CD8-positive, alpha-beta memory T cell (primary cell): Measurements from ENCODE around the gene SAPCD2. TPM values are rescaled to one million over a fixed set of nuclear protein-coding genes. Genes with fewer than 3 reads are reported as not detected.

Experiments
- CTCF ChIA-PET: fragments of 350-600 bp; sonication (Branson Sonifier 250); formaldehyde crosslinking; loops from one replicate; lab custom pipeline; 2021; ENCODE audit warnings: antibody characterized with exemption; lab: Charles Lee
- POLR2A ChIA-PET: fragments of 350-600 bp; sonication (Branson Sonifier 250); formaldehyde crosslinking; loops from one replicate; lab custom pipeline; 2021; ENCODE audit warnings: antibody characterized with exemption; lab: Charles Lee
- DNase-seq, 5 donors: peaks; one replicate each; pipeline versions ENCODE4 v3.0.0 to v3.0.0-alpha.2; 2020 to 2022; ENCODE audit warnings: mixed read lengths in 1 of 5
- H3K27ac ChIP-seq: one replicate; pipeline ENCODE4 v1.7.0; 2013; ENCODE audit warnings: low read depth, mild to moderate bottlenecking, low read length, moderate library complexity
- H3K27me3 ChIP-seq: 2 replicates; pipeline ENCODE4 v1.7.0; 2013; ENCODE audit warnings: low read length, mild to moderate bottlenecking; ENCODE audit not compliant: insufficient read depth, poor library complexity, severe bottlenecking
- H3K36me3 ChIP-seq: 2 replicates; pipeline ENCODE4 v1.7.0; 2013; ENCODE audit warnings: mild to moderate bottlenecking, low read length, moderate library complexity; ENCODE audit not compliant: insufficient read depth
- H3K4me1 ChIP-seq: 2 replicates; pipeline ENCODE4 v1.7.0; 2013; ENCODE audit warnings: mild to moderate bottlenecking, low read length, moderate library complexity; ENCODE audit not compliant: insufficient read depth
- H3K4me3 ChIP-seq: 2 replicates; pipeline ENCODE4 v1.7.0; 2013; ENCODE audit warnings: mild to moderate bottlenecking, low read length
- H3K9me3 ChIP-seq: 2 replicates; pipeline ENCODE4 v1.7.0; 2013; ENCODE audit warnings: mild to moderate bottlenecking, low read length
- H3K27ac Mint-ChIP-seq, 8 donors: one replicate each; pipeline ENCODE4 v1.8.0; 2020 to 2021; ENCODE audit warnings: mixed read lengths in 8 of 8, mild to moderate bottlenecking in 6 of 8, inconsistent platforms in 3 of 8, moderate library complexity in 3 of 8
- H3K27me3 Mint-ChIP-seq, 2 donors: one replicate each; pipeline ENCODE4 v1.8.0; 2020 to 2021; ENCODE audit warnings: mixed read lengths in 2 of 2, mild to moderate bottlenecking in 1 of 2, moderate library complexity in 1 of 2
- H3K36me3 Mint-ChIP-seq, 3 donors: one replicate each; pipeline ENCODE4 v1.8.0; 2020 to 2021; ENCODE audit warnings: mixed read lengths in 3 of 3, inconsistent platforms in 1 of 3, mild to moderate bottlenecking in 1 of 3
- H3K4me1 Mint-ChIP-seq, 3 donors: one replicate each; pipeline ENCODE4 v1.8.0; 2020 to 2021; ENCODE audit warnings: mixed read lengths in 3 of 3, inconsistent platforms in 1 of 3, mild to moderate bottlenecking in 1 of 3
- H3K4me3 Mint-ChIP-seq, 7 donors: one replicate each; pipeline ENCODE4 v1.8.0; 2020 to 2021; ENCODE audit warnings: mixed read lengths in 7 of 7, mild to moderate bottlenecking in 6 of 7, moderate library complexity in 4 of 7, inconsistent platforms in 2 of 7
- H3K9me3 Mint-ChIP-seq, 5 donors: one replicate each; pipeline ENCODE4 v1.8.0; 2020 to 2022; ENCODE audit warnings: mixed read lengths in 5 of 5, mild to moderate bottlenecking in 3 of 5, moderate library complexity in 2 of 5, inconsistent platforms in 1 of 5
- polyA plus RNA-seq: library from polyadenylated mRNA; unstranded; fragments of 300-500 nt; fragmentation: Illumina TruSeq; gene quantifications from one replicate; pipeline ENCODE4 v1.2.3, GENCODE V29; 2021
- total RNA-seq, 2 experiments: library from RNA; stranded (reverse); gene quantifications; one replicate each; pipeline ENCODE4 v1.2.3, GENCODE V29; 2021

Gene SAPCD2
- total and polyA plus RNA-seq, 3 experiments from 2014 or later: 0.15 to 12.7 (median 11.5) TPM

DNA sequence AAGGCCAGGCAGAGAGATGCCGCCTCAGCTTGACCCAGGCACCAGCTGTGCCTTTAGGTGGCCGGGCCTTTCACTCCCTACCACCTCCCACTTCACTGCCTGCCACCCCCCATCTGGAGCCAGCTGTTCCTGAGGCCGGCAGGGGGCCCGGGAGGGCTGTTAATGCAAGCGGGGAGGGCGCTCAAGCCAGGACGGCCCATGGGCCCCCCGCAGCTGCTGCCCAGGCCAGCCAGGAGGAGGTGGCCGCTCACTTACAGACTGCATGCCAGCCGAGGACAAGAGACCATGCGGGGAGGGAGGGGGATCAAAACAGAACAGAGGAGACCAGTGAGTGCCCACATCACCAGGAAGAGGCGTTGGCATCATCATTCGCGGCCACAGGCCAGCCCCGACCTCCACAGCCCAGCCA lies 46.8 kb downstream of the SAPCD2 start:
- POLR2A ChIA-PET: no interaction called here
- peaks cover 15% of the 10 kb centered on the region for H3K4me1 ChIP-seq

DNA sequence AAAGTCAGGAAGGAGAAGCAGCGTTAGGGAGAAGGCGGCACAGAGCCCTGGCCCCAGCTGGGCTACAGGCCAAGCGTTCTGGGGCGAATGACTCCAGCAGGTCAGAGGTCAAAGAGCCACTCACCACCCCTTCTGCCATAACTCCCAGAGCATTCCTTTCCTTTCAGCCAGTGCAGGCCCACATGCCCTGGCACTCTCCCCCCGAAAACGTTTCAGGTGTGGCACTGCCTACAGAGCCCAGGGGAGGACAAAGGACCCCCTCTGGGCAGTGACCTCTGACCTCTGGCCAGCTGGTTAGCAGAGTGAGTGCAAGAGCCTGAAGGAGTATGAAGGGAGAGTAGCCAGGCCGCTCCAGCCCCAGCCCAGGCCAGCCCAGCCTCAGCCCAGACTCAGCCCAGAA lies 47.2 kb downstream of the SAPCD2 start:
- Mint-ChIP-seq H3K4me1 (peaks cover 15 to 36% (median 15%) of the 10 kb centered on the region in 3 donors), H3K27ac (peak overlapping the region in 1 of 8 donors; percentile 50), H3K9me3 (no peaks in the 10 kb centered on the region), H3K36me3 (peaks cover 0 to 14% (median 3%) of the 10 kb centered on the region in 3 donors), H3K4me3 (peak overlapping the region in 1 of 7 donors; percentile 68), H3K27me3 (no peaks in the 10 kb centered on the region)
- H3K27ac ChIP-seq: no peak overlapping the region
- H3K36me3 ChIP-seq: no peaks in the 10 kb centered on the region
- ChIA-PET CTCF (interaction anchor here (5.7 kb wide), 1 partner anchor 12 kb away, joined by 34 read pairs; no protein-coding TSS in a partner anchor), POLR2A (no interaction called here)
- no peaks in the 10 kb centered on the region for H3K9me3 ChIP-seq
- no peak overlapping the region for H3K4me3 ChIP-seq
- DNase-seq: no peak
- no peaks in the 10 kb centered on the region for H3K27me3 ChIP-seq
- H3K4me1 ChIP-seq: peaks cover 15% of the 10 kb centered on the region

More for the DNA sequence above, 46.8 kb downstream of the SAPCD2 start:
- no peaks in the 10 kb centered on the region for H3K9me3 Mint-ChIP-seq
- no peak overlapping the region for H3K4me3 Mint-ChIP-seq
- Histone ChIP-seq H3K36me3 (no peaks in the 10 kb centered on the region), H3K4me3 (no peak overlapping the region), H3K27ac (no peak overlapping the region), H3K9me3 (no peaks in the 10 kb centered on the region), H3K27me3 (no peaks in the 10 kb centered on the region)
- no peaks in the 10 kb centered on the region for H3K27me3 Mint-ChIP-seq
- peaks cover 0 to 14% (median 3%) of the 10 kb centered on the region in 3 donors for H3K36me3 Mint-ChIP-seq
- peak overlapping the region in 1 of 8 donors; percentile 60 for H3K27ac Mint-ChIP-seq
- no peak for DNase-seq
- CTCF ChIA-PET: interaction anchor here (5.7 kb wide), 1 partner anchor 12 kb away, joined by 34 read pairs; no protein-coding TSS in a partner anchor
- peaks cover 15 to 36% (median 15%) of the 10 kb centered on the region in 3 donors for H3K4me1 Mint-ChIP-seq

GRCh38 chr9:137022662-137023008 lies 47.7 kb downstream of the SAPCD2 start:
- Histone ChIP-seq H3K4me1 (peaks cover 15% of the 10 kb centered on the region), H3K4me3 (no peak overlapping the region), H3K9me3 (no peaks in the 10 kb centered on the region), H3K27ac (no peak overlapping the region), H3K36me3 (no peaks in the 10 kb centered on the region), H3K27me3 (no peaks in the 10 kb centered on the region)
- H3K4me3 Mint-ChIP-seq: peak overlapping the region in 1 of 7 donors; percentile 68
- CTCF ChIA-PET: interaction anchor here (1.1 to 5.7 kb wide), 2 partner anchors 13 to 27 kb away, joined by 3 to 34 read pairs; partner anchors contain the start of gene CLIC3
- H3K27me3 Mint-ChIP-seq: no peaks in the 10 kb centered on the region
- peak overlapping the region in 1 of 8 donors; percentile 50 for H3K27ac Mint-ChIP-seq
- POLR2A ChIA-PET: no interaction called here
- H3K36me3 Mint-ChIP-seq: peaks cover 0 to 18% (median 3%) of the 10 kb centered on the region in 3 donors
- peaks cover 15 to 36% (median 15%) of the 10 kb centered on the region in 3 donors for H3K4me1 Mint-ChIP-seq
- H3K9me3 Mint-ChIP-seq: no peaks in the 10 kb centered on the region
- no peak for DNase-seq

- H3K4me1 ChIP-seq: peaks cover 10% of the 10 kb centered on the region
- Mint-ChIP-seq H3K4me3 (peak overlapping the region in 1 of 7 donors; percentile 53), H3K27me3 (no peaks in the 10 kb centered on the region), H3K27ac (peak overlapping the region in 7 of 8 donors; percentile 28 to 93 (median 55)), H3K9me3 (no peaks in the 10 kb centered on the region), H3K36me3 (peaks cover 0 to 20% (median 3%) of the 10 kb centered on the region in 3 donors), H3K4me1 (peaks cover 12 to 32% (median 12%) of the 10 kb centered on the region in 3 donors)
- CTCF ChIA-PET: interaction anchor here (1.1 to 5.7 kb wide), 3 partner anchors 7 to 26 kb away, joined by 3 to 34 read pairs (median 4); partner anchors contain the start of gene CLIC3
- no peaks in the 10 kb centered on the region for H3K27me3 ChIP-seq
- H3K4me3 ChIP-seq: no peak overlapping the region
- peak in 4 of 5 donors; percentile 65 to 82 (median 74) for DNase-seq
- H3K36me3 ChIP-seq: no peaks in the 10 kb centered on the region
- POLR2A ChIA-PET: no interaction called here
- H3K9me3 ChIP-seq: no peaks in the 10 kb centered on the region
- no peak overlapping the region for H3K27ac ChIP-seq
These were observed 48.2 kb downstream of the SAPCD2 start for GRCh38 chr9:137021979-137022661.

- Mint-ChIP-seq H3K27me3 (no peaks in the 10 kb centered on the region), H3K9me3 (no peaks in the 10 kb centered on the region), H3K4me3 (peak overlapping the region in 1 of 7 donors; percentile 53), H3K4me1 (peaks cover 8 to 27% (median 8%) of the 10 kb centered on the region in 3 donors), H3K27ac (peak overlapping the region in 3 of 8 donors; percentile 28 to 63 (median 43)), H3K36me3 (peaks cover 0 to 25% (median 3%) of the 10 kb centered on the region in 3 donors)
- peaks cover 5% of the 10 kb centered on the region for H3K4me1 ChIP-seq
- no peak for DNase-seq
- POLR2A ChIA-PET: interaction anchor here (0.6 kb wide), 1 partner anchor 13 kb away, joined by 3 read pairs; no protein-coding TSS in a partner anchor
- H3K9me3 ChIP-seq: no peaks in the 10 kb centered on the region
- no peaks in the 10 kb centered on the region for H3K36me3 ChIP-seq
- no peak overlapping the region for H3K4me3 ChIP-seq
- H3K27ac ChIP-seq: no peak overlapping the region
- no peaks in the 10 kb centered on the region for H3K27me3 ChIP-seq
- CTCF ChIA-PET: interaction anchor here (0.8 to 5.7 kb wide), 6 partner anchors 8 to 46 kb away, joined by 3 to 34 read pairs (median 4); partner anchors contain the start of gene CLIC3
These were observed 48.8 kb downstream of the SAPCD2 start for GRCh38 chr9:137021568-137021978.

- Mint-ChIP-seq H3K27ac (peak overlapping the region in 1 of 8 donors; percentile 78), H3K36me3 (peaks cover 0 to 29% (median 3%) of the 10 kb centered on the region in 3 donors), H3K27me3 (no peaks in the 10 kb centered on the region), H3K9me3 (no peaks in the 10 kb centered on the region), H3K4me1 (peaks cover 5 to 21% (median 5%) of the 10 kb centered on the region in 3 donors), H3K4me3 (no peak overlapping the region)
- no peaks in the 10 kb centered on the region for H3K36me3 ChIP-seq
- POLR2A ChIA-PET: interaction anchor here (0.6 kb wide), 2 partner anchors 14 to 22 kb away, joined by 3 read pairs; no protein-coding TSS in a partner anchor
- H3K9me3 ChIP-seq: no peaks in the 10 kb centered on the region
- no peaks in the 10 kb centered on the region for H3K27me3 ChIP-seq
- H3K4me3 ChIP-seq: no peak overlapping the region
- H3K27ac ChIP-seq: no peak overlapping the region
- no peaks in the 10 kb centered on the region for H3K4me1 ChIP-seq
- DNase-seq: no peak
- CTCF ChIA-PET: interaction anchor here (0.8 to 5.7 kb wide), 5 partner anchors 8 to 47 kb away, joined by 4 to 34 read pairs (median 5); partner anchors contain the start of gene CLIC3
These were observed 49.4 kb downstream of the SAPCD2 start for GRCh38 chr9:137020771-137021567.

DNA sequence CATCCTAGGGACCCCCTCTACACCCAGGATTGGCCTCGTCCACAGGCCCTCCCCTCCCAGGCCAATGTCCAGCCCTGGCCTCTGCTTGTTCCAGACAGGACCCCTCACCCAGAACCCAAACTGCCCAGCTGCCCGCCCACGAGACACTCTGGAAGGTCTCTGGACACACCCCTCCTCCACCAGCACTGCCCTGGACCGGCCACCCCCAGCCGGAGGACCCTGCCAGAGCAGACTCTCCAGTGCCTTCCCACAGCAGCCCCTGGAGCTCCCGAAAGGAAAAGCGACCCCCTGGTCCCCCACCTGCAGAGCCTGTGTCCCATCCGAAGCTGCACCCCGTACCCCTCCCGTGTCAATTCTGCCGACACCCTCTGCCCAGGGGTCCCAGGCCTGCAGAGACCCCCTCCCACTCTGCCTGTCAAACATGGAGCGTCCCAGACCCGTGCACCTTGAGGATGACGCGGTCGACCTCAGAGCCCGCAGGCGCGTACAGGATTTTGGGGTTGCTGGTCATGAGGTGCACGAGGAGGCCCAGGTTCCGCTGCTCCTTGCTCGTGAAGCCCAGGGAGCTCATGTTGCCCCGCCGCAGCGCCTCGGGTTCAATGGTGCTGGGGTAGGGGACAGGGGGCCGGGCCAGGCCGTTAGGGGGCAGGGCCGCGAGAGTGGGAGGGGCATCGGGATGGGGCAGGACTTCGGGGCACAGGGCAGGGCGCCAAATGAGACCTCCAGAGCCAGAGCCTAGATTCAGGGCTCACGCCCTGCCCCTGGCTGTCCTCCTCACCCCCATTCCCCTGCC lies 50.3 kb downstream of the SAPCD2 start:
- H3K27ac Mint-ChIP-seq: peak overlapping the region in 1 of 8 donors; percentile 43
- POLR2A ChIA-PET: interaction anchor here (0.6 kb wide), 1 partner anchor 21 kb away, joined by 3 read pairs; no protein-coding TSS in a partner anchor

More for the DNA sequence above, 50.3 kb downstream of the SAPCD2 start:
- H3K4me3 ChIP-seq: no peak overlapping the region
- Mint-ChIP-seq H3K9me3 (no peaks in the 10 kb centered on the region), H3K4me1 (peaks cover 2 to 18% (median 5%) of the 10 kb centered on the region in 3 donors), H3K36me3 (peaks cover 0 to 34% (median 3%) of the 10 kb centered on the region in 3 donors), H3K27me3 (no peaks in the 10 kb centered on the region), H3K4me3 (peak overlapping the region in 1 of 7 donors; percentile 59)
- H3K27ac ChIP-seq: no peak overlapping the region
- H3K4me1 ChIP-seq: no peaks in the 10 kb centered on the region
- CTCF ChIA-PET: interaction anchor here (0.7 to 5.7 kb wide), 4 partner anchors 9 to 72 kb away, joined by 3 to 34 read pairs (median 6); no protein-coding TSS in a partner anchor
- no peak for DNase-seq
- H3K9me3 ChIP-seq: no peaks in the 10 kb centered on the region
- H3K27me3 ChIP-seq: no peaks in the 10 kb centered on the region
- no peaks in the 10 kb centered on the region for H3K36me3 ChIP-seq
